Endometrium (tissue), 2 donors: ENCODE measurements around the gene CIAO3.

Experiments
- FAIRE-seq: peaks from 2 replicates; lab custom pipeline; 2012; peaks lifted over from hg19 to GRCh38; lab: Jason Lieb, UNC
- donor health status: control.
- donor health status: control.

Gene CIAO3

GRCh38 chr16:775236-775796 is 34.5 kb upstream of the CIAO3 start:
- no peak for FAIRE-seq

- FAIRE-seq: no peak
Measured at GRCh38 chr16:774086-775001, 33.5 kb upstream of the CIAO3 start.

- FAIRE-seq: no peak
Measured at GRCh38 chr16:772959-773358, 32.2 kb upstream of the CIAO3 start.

GRCh38 chr16:770411-770810 is 29.6 kb upstream of the CIAO3 start:
- FAIRE-seq: no peak

- no peak for FAIRE-seq
Measured at GRCh38 chr16:769934-770333, 29.1 kb upstream of the CIAO3 start.

- FAIRE-seq: no peak
Measured at GRCh38 chr16:769184-769784, 28.5 kb upstream of the CIAO3 start.

- no peak for FAIRE-seq
Measured at GRCh38 chr16:768428-768827, 27.6 kb upstream of the CIAO3 start.

- FAIRE-seq: no peak
Measured at GRCh38 chr16:767743-768235, 27.0 kb upstream of the CIAO3 start.

GRCh38 chr16:766820-767640 is 26.2 kb upstream of the CIAO3 start:
- FAIRE-seq: no peak

- no peak for FAIRE-seq
Measured at GRCh38 chr16:766008-766819, 25.4 kb upstream of the CIAO3 start.

GRCh38 chr16:765488-765865 is 24.7 kb upstream of the CIAO3 start:
- FAIRE-seq: no peak

- FAIRE-seq: no peak
Measured at GRCh38 chr16:764848-765487, 24.2 kb upstream of the CIAO3 start.

- no peak for FAIRE-seq
Measured at GRCh38 chr16:764184-764750, 23.5 kb upstream of the CIAO3 start.

- FAIRE-seq: no peak
Measured at GRCh38 chr16:763369-764183, 22.8 kb upstream of the CIAO3 start.

GRCh38 chr16:762595-763268 is 21.9 kb upstream of the CIAO3 start:
- no peak for FAIRE-seq

GRCh38 chr16:761625-762513 is 21.1 kb upstream of the CIAO3 start:
- FAIRE-seq: no peak

GRCh38 chr16:760545-761343 is 19.9 kb upstream of the CIAO3 start, which contains the start of gene MSLN:
TSS of gene MSLN (plus strand) at chr16:760734. CDS start at chr16:762681, 1,947 bp downstream.
- FAIRE-seq: no peak
